Measurements from ENCODE around the gene F7.
A peak's percentile ranks its signal among the peaks of the same experiment; 100 is the strongest.

F7 gene

GRCh38 chr13:113080361-113080831 lies 25.2 kb upstream of the F7 start:
- H3K9me3 ChIP-seq (ENCODE audit: control insufficient read depth, low read length) = no peaks in the 10 kb centered on the region
- H3K79me1 ChIP-seq (replicated peaks; ENCODE audit: low read length, poor library complexity, severe bottlenecking) = no peaks in the 10 kb centered on the region
- no peak overlapping the region for H3K4ac ChIP-seq (ENCODE audit: low read depth in 1 of 2, low read length in 2 of 2)
- H3K36me3 ChIP-seq (ENCODE audit: control insufficient read depth in 1 of 2, insufficient read depth in 2 of 2, low read depth in 1 of 2, low read length in 2 of 2) = no peaks in the 10 kb centered on the region
- DNase-seq = no peak
- no peak overlapping the region for H3K4me2 ChIP-seq (ENCODE audit: low read length, poor library complexity, severe bottlenecking)
- H3K18ac ChIP-seq (ENCODE audit: low read depth in 1 of 2, low read length in 2 of 2) = no peak overlapping the region
- H4K91ac ChIP-seq (ENCODE audit: low read length) = no peak overlapping the region
- H2BK120ac ChIP-seq (ENCODE audit: low read depth, low read length) = no peak overlapping the region
- H3K4me3 ChIP-seq (ENCODE audit: insufficient read depth in 1 of 2, low read depth in 1 of 2, low read length in 2 of 2) = no peak overlapping the region
- H3K9ac ChIP-seq (ENCODE audit: low read length) = no peak overlapping the region
- H3K23ac ChIP-seq (ENCODE audit: low read length in 2 of 2) = peak overlapping the region in 1 of 2 experiments; percentile 25
- no peak overlapping the region for H2AFZ ChIP-seq (ENCODE audit: low read depth, low read length)
- H3K27me3 ChIP-seq (ENCODE audit: control insufficient read depth in 1 of 2, insufficient read depth in 1 of 2, low read length in 2 of 2) = peaks cover 11 to 25% of the 10 kb centered on the region in 2 experiments
- H2BK12ac ChIP-seq (ENCODE audit: low read length in 2 of 2) = no peak overlapping the region
- H3K4me1 ChIP-seq (ENCODE audit: control insufficient read depth, insufficient read depth, low read depth, low read length) = peaks cover 2% of the 10 kb centered on the region
- H3K14ac ChIP-seq (ENCODE audit: low read length in 2 of 2) = no peak overlapping the region
- no peak overlapping the region for H2BK15ac ChIP-seq (ENCODE audit: low read depth, poor library complexity, severe bottlenecking)
- no peak overlapping the region for H2BK5ac ChIP-seq (ENCODE audit: low read depth, low read length, poor library complexity, severe bottlenecking)
- no peak overlapping the region for H4K8ac ChIP-seq (ENCODE audit: low read length)
- no peak overlapping the region for H3K27ac ChIP-seq (ENCODE audit: low read length, poor library complexity, severe bottlenecking)
- WGBS = 84% methylated on average over 18 of the region's 18 CpGs
- H2AK5ac ChIP-seq (ENCODE audit: low read length, severe bottlenecking) = no peak overlapping the region

- H3K4me2 ChIP-seq (ENCODE audit: low read length, poor library complexity, severe bottlenecking) = no peak overlapping the region
- no peak overlapping the region for H4K8ac ChIP-seq (ENCODE audit: low read length)
- 92% methylated on average over 21 of the region's 25 CpGs for WGBS
Measured at GRCh38 chr13:113080901-113081521, 24.6 kb upstream of the F7 start.

GRCh38 chr13:113082198-113083021 lies 23.2 kb upstream of the F7 start:
- H2BK15ac ChIP-seq (ENCODE audit: low read depth, poor library complexity, severe bottlenecking) = no peak overlapping the region
- WGBS = 74% methylated on average over 19 of the region's 26 CpGs

More at GRCh38 chr13:113080901-113081521, 24.6 kb upstream of the F7 start:
- no peak overlapping the region for H3K18ac ChIP-seq (ENCODE audit: low read depth in 1 of 2, low read length in 2 of 2)
- no peak overlapping the region for H2BK15ac ChIP-seq (ENCODE audit: low read depth, poor library complexity, severe bottlenecking)
- H3K27ac ChIP-seq (ENCODE audit: low read length, poor library complexity, severe bottlenecking) = no peak overlapping the region
- H2AK5ac ChIP-seq (ENCODE audit: low read length, severe bottlenecking) = no peak overlapping the region
- H3K23ac ChIP-seq (ENCODE audit: low read length in 2 of 2) = no peak overlapping the region
- no peak overlapping the region for H2BK5ac ChIP-seq (ENCODE audit: low read depth, low read length, poor library complexity, severe bottlenecking)
- H3K27me3 ChIP-seq (ENCODE audit: control insufficient read depth in 1 of 2, insufficient read depth in 1 of 2, low read length in 2 of 2) = peaks cover 11 to 25% of the 10 kb centered on the region in 2 experiments
- no peak overlapping the region for H3K4me3 ChIP-seq (ENCODE audit: insufficient read depth in 1 of 2, low read depth in 1 of 2, low read length in 2 of 2)
- H3K36me3 ChIP-seq (ENCODE audit: control insufficient read depth in 1 of 2, insufficient read depth in 2 of 2, low read depth in 1 of 2, low read length in 2 of 2) = no peaks in the 10 kb centered on the region
- H2BK120ac ChIP-seq (ENCODE audit: low read depth, low read length) = no peak overlapping the region
- no peaks in the 10 kb centered on the region for H3K9me3 ChIP-seq (ENCODE audit: control insufficient read depth, low read length)
- no peak overlapping the region for H3K9ac ChIP-seq (ENCODE audit: low read length)
- no peak overlapping the region for H3K4ac ChIP-seq (ENCODE audit: low read depth in 1 of 2, low read length in 2 of 2)
- H3K14ac ChIP-seq (ENCODE audit: low read length in 2 of 2) = no peak overlapping the region
- no peaks in the 10 kb centered on the region for H3K79me1 ChIP-seq (replicated peaks; ENCODE audit: low read length, poor library complexity, severe bottlenecking)
- no peak for DNase-seq
- H2AFZ ChIP-seq (ENCODE audit: low read depth, low read length) = no peak overlapping the region
- no peak overlapping the region for H2BK12ac ChIP-seq (ENCODE audit: low read length in 2 of 2)
- H3K4me1 ChIP-seq (ENCODE audit: control insufficient read depth, insufficient read depth, low read depth, low read length) = peaks cover 2% of the 10 kb centered on the region
- no peak overlapping the region for H4K91ac ChIP-seq (ENCODE audit: low read length)

GRCh38 chr13:113083022-113083373 lies 22.6 kb upstream of the F7 start:
- Histone ChIP-seq H4K8ac (ENCODE audit: low read length) (no peak overlapping the region), H3K27me3 (ENCODE audit: control insufficient read depth in 1 of 2, insufficient read depth in 1 of 2, low read length in 2 of 2) (peaks cover 11 to 25% of the 10 kb centered on the region in 2 experiments), H3K23ac (ENCODE audit: low read length in 2 of 2) (no peak overlapping the region), H3K27ac (ENCODE audit: low read length, poor library complexity, severe bottlenecking) (no peak overlapping the region), H3K4me3 (ENCODE audit: insufficient read depth in 1 of 2, low read depth in 1 of 2, low read length in 2 of 2) (no peak overlapping the region), H2BK12ac (ENCODE audit: low read length in 2 of 2) (no peak overlapping the region), H3K9me3 (ENCODE audit: control insufficient read depth, low read length) (no peaks in the 10 kb centered on the region), H3K14ac (ENCODE audit: low read length in 2 of 2) (no peak overlapping the region), H2BK120ac (ENCODE audit: low read depth, low read length) (no peak overlapping the region), H3K4me1 (ENCODE audit: control insufficient read depth, insufficient read depth, low read depth, low read length) (peaks cover 2% of the 10 kb centered on the region), H4K91ac (ENCODE audit: low read length) (no peak overlapping the region), H3K79me1 (replicated peaks; ENCODE audit: low read length, poor library complexity, severe bottlenecking) (no peaks in the 10 kb centered on the region), H3K36me3 (ENCODE audit: control insufficient read depth in 1 of 2, insufficient read depth in 2 of 2, low read depth in 1 of 2, low read length in 2 of 2) (no peaks in the 10 kb centered on the region), H3K4ac (ENCODE audit: low read depth in 1 of 2, low read length in 2 of 2) (no peak overlapping the region), H3K4me2 (ENCODE audit: low read length, poor library complexity, severe bottlenecking) (no peak overlapping the region), H3K18ac (ENCODE audit: low read depth in 1 of 2, low read length in 2 of 2) (no peak overlapping the region), H2AK5ac (ENCODE audit: low read length, severe bottlenecking) (no peak overlapping the region), H2AFZ (ENCODE audit: low read depth, low read length) (no peak overlapping the region), H2BK5ac (ENCODE audit: low read depth, low read length, poor library complexity, severe bottlenecking) (no peak overlapping the region), H3K9ac (ENCODE audit: low read length) (no peak overlapping the region), H2BK15ac (ENCODE audit: low read depth, poor library complexity, severe bottlenecking) (no peak overlapping the region)
- DNase-seq = no peak
- 82% methylated on average over 10 of the region's 10 CpGs for WGBS

More at GRCh38 chr13:113082198-113083021, 23.2 kb upstream of the F7 start:
- H2AK5ac ChIP-seq (ENCODE audit: low read length, severe bottlenecking) = no peak overlapping the region
- no peaks in the 10 kb centered on the region for H3K9me3 ChIP-seq (ENCODE audit: control insufficient read depth, low read length)
- H3K18ac ChIP-seq (ENCODE audit: low read depth in 1 of 2, low read length in 2 of 2) = no peak overlapping the region
- peaks cover 11 to 25% of the 10 kb centered on the region in 2 experiments for H3K27me3 ChIP-seq (ENCODE audit: control insufficient read depth in 1 of 2, insufficient read depth in 1 of 2, low read length in 2 of 2)
- H3K4me2 ChIP-seq (ENCODE audit: low read length, poor library complexity, severe bottlenecking) = no peak overlapping the region
- H2AFZ ChIP-seq (ENCODE audit: low read depth, low read length) = no peak overlapping the region
- H3K27ac ChIP-seq (ENCODE audit: low read length, poor library complexity, severe bottlenecking) = no peak overlapping the region
- no peak overlapping the region for H3K14ac ChIP-seq (ENCODE audit: low read length in 2 of 2)
- H3K79me1 ChIP-seq (replicated peaks; ENCODE audit: low read length, poor library complexity, severe bottlenecking) = no peaks in the 10 kb centered on the region
- no peak overlapping the region for H3K4ac ChIP-seq (ENCODE audit: low read depth in 1 of 2, low read length in 2 of 2)
- H3K4me3 ChIP-seq (ENCODE audit: insufficient read depth in 1 of 2, low read depth in 1 of 2, low read length in 2 of 2) = no peak overlapping the region
- H2BK120ac ChIP-seq (ENCODE audit: low read depth, low read length) = no peak overlapping the region
- H4K8ac ChIP-seq (ENCODE audit: low read length) = no peak overlapping the region
- H3K4me1 ChIP-seq (ENCODE audit: control insufficient read depth, insufficient read depth, low read depth, low read length) = peaks cover 2% of the 10 kb centered on the region
- H3K9ac ChIP-seq (ENCODE audit: low read length) = no peak overlapping the region
- no peak overlapping the region for H3K23ac ChIP-seq (ENCODE audit: low read length in 2 of 2)
- no peak overlapping the region for H2BK12ac ChIP-seq (ENCODE audit: low read length in 2 of 2)
- no peak for DNase-seq
- no peak overlapping the region for H2BK5ac ChIP-seq (ENCODE audit: low read depth, low read length, poor library complexity, severe bottlenecking)
- no peaks in the 10 kb centered on the region for H3K36me3 ChIP-seq (ENCODE audit: control insufficient read depth in 1 of 2, insufficient read depth in 2 of 2, low read depth in 1 of 2, low read length in 2 of 2)
- H4K91ac ChIP-seq (ENCODE audit: low read length) = no peak overlapping the region

Data from mesenchymal stem cell (in vitro differentiated cells and primary cell).